ENCODE measurements around the gene THADA.

The THADA gene

DNA sequence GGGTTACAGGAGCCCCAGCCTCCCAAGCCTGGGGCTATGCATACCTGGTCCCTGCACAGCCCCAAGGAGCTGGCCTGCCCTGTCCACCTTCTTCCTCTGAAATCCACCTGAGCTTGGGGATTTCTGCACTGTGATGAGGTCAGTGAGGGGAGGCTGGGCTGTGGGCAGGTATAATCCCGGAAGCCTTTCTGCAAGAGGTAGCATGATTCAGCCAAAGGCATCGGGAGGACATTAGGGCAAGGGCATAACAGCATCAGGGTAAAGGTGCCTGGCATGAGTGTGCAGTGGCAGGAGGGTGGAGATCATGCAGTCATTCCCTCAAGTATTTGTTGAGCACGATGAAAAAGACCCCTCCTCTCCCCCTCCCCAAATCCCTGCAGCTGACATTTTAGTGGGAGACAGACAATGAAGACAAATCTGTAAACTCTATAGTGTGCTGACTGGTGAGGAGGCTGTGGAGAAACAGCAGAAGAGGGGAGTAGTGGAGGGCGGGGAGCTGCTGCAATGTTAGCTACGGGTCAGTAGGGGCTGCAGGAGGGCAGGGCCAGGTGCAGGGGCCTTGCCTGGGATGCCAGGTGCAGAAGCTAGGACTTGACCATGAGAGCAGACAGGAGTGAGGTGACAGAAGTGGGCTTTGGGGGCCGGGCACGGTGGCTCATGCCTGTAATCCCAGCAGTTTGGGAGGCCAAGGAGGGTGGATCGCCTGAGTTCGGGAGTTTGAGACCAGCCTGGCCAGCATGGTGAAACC lies 388.1 kb downstream of the THADA start:
- no peak overlapping the region for H3K27ac ChIP-seq (ENCODE audit: low read depth, low read length)

DNA sequence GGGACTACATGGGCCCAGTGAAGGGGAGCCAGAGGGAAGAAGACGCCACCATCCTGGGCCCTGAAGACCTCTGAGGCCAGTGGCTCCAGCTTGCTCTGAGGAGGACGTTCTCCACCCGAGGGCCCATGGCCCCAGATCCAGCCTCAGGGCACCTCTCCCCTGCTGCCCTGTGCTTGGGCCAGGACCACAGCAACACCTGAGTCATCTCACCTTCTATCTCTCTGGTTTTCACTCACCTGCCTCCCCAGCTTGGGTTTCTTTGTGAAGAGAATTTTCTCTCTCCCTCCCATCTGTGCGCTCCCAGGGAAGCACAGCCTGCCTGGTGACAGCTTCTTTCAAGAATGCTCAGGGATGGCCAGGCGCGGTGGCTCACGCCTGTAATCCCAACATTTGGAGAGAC lies 389.2 kb downstream of the THADA start:
- Histone ChIP-seq H3K4me3 (ENCODE audit: insufficient read depth, low read length, poor library complexity, severe bottlenecking) (no peak overlapping the region), H3K9me2 (replicated peaks; ENCODE audit: insufficient read depth, low read length) (no peaks in the 10 kb centered on the region), H3F3A (ENCODE audit: insufficient read depth) (no peaks in the 10 kb centered on the region), H3K4me2 (ENCODE audit: low read depth, low read length, poor library complexity, severe bottlenecking) (no peak overlapping the region), H3K9ac (ENCODE audit: low read length) (no peak overlapping the region), H3K79me2 (ENCODE audit: insufficient read depth, low read length) (no peaks in the 10 kb centered on the region), H3K27me3 (ENCODE audit: low read length) (no peaks in the 10 kb centered on the region), H4K20me1 (ENCODE audit: low read depth, low read length) (no peaks in the 10 kb centered on the region), H2AFZ (ENCODE audit: low read depth, low read length, severe bottlenecking) (no peak overlapping the region), H3K9me3 (ENCODE audit: insufficient read depth, low read length) (no peaks in the 10 kb centered on the region), H3K27ac (ENCODE audit: low read depth, low read length) (no peak overlapping the region), H3K36me3 (ENCODE audit: low read length) (no peaks in the 10 kb centered on the region)
- no peak for TF ChIP-seq EZH2phosphoT487 (conservative IDR thresholded peaks at IDR 0.05; ENCODE audit: low read length)
- TF ChIP-seq, protein P1, sequence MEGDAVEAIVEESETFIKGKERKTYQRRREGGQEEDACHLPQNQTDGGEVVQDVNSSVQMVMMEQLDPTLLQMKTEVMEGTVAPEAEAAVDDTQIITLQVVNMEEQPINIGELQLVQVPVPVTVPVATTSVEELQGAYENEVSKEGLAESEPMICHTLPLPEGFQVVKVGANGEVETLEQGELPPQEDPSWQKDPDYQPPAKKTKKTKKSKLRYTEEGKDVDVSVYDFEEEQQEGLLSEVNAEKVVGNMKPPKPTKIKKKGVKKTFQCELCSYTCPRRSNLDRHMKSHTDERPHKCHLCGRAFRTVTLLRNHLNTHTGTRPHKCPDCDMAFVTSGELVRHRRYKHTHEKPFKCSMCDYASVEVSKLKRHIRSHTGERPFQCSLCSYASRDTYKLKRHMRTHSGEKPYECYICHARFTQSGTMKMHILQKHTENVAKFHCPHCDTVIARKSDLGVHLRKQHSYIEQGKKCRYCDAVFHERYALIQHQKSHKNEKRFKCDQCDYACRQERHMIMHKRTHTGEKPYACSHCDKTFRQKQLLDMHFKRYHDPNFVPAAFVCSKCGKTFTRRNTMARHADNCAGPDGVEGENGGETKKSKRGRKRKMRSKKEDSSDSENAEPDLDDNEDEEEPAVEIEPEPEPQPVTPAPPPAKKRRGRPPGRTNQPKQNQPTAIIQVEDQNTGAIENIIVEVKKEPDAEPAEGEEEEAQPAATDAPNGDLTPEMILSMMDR (IDR thresholded peaks at IDR 0.05; ENCODE audit: insufficient read depth, low read length, poor library complexity, severe bottlenecking) = no peak

More for the DNA sequence above, 388.1 kb downstream of the THADA start:
- Histone ChIP-seq H3K9ac (ENCODE audit: low read length) (no peak overlapping the region), H2AFZ (ENCODE audit: low read depth, low read length, severe bottlenecking) (no peak overlapping the region), H3F3A (ENCODE audit: insufficient read depth) (no peaks in the 10 kb centered on the region), H3K27me3 (ENCODE audit: low read length) (no peaks in the 10 kb centered on the region), H3K9me3 (ENCODE audit: insufficient read depth, low read length) (no peaks in the 10 kb centered on the region), H3K79me2 (ENCODE audit: insufficient read depth, low read length) (no peaks in the 10 kb centered on the region), H3K4me2 (ENCODE audit: low read depth, low read length, poor library complexity, severe bottlenecking) (no peak overlapping the region), H3K9me2 (replicated peaks; ENCODE audit: insufficient read depth, low read length) (no peaks in the 10 kb centered on the region), H3K36me3 (ENCODE audit: low read length) (no peaks in the 10 kb centered on the region), H4K20me1 (ENCODE audit: low read depth, low read length) (no peaks in the 10 kb centered on the region), H3K4me3 (ENCODE audit: insufficient read depth, low read length, poor library complexity, severe bottlenecking) (no peak overlapping the region)
- no peak for TF ChIP-seq EZH2phosphoT487 (conservative IDR thresholded peaks at IDR 0.05; ENCODE audit: low read length)
- TF ChIP-seq, protein P1 (IDR thresholded peaks at IDR 0.05; ENCODE audit: insufficient read depth, low read length, poor library complexity, severe bottlenecking) = no peak

DNA sequence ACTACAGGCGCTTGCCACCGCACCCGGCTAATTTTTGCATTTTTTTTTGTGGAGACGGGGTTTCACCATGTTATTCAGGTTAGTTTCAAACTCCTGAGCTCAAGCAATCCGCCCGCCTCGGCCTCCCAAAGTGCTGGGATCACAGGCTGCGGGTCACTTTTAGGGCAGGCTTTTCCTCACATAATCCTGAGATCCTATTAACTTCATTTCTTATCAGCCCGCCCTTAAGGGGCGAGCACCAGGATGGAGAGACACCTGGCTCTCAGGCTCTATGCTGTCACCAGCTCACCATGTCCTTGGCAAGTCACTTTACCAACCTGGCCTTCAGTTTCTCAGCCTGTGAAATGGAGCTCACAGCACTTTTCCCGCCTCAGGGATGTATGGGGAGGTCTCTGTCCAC lies 392.5 kb downstream of the THADA start:
- Histone ChIP-seq H3K9me3 (ENCODE audit: insufficient read depth, low read length) (no peaks in the 10 kb centered on the region), H3K4me2 (ENCODE audit: low read depth, low read length, poor library complexity, severe bottlenecking) (no peak overlapping the region), H3K9ac (ENCODE audit: low read length) (no peak overlapping the region), H3K79me2 (ENCODE audit: insufficient read depth, low read length) (no peaks in the 10 kb centered on the region), H3K27ac (ENCODE audit: low read depth, low read length) (no peak overlapping the region), H2AFZ (ENCODE audit: low read depth, low read length, severe bottlenecking) (no peak overlapping the region), H3F3A (ENCODE audit: insufficient read depth) (no peaks in the 10 kb centered on the region), H3K9me2 (replicated peaks; ENCODE audit: insufficient read depth, low read length) (no peaks in the 10 kb centered on the region), H3K36me3 (ENCODE audit: low read length) (no peaks in the 10 kb centered on the region), H3K27me3 (ENCODE audit: low read length) (no peaks in the 10 kb centered on the region), H3K4me3 (ENCODE audit: insufficient read depth, low read length, poor library complexity, severe bottlenecking) (no peak overlapping the region), H4K20me1 (ENCODE audit: low read depth, low read length) (no peaks in the 10 kb centered on the region)
- TF ChIP-seq EZH2phosphoT487 (conservative IDR thresholded peaks at IDR 0.05; ENCODE audit: low read length) = no peak

DNA sequence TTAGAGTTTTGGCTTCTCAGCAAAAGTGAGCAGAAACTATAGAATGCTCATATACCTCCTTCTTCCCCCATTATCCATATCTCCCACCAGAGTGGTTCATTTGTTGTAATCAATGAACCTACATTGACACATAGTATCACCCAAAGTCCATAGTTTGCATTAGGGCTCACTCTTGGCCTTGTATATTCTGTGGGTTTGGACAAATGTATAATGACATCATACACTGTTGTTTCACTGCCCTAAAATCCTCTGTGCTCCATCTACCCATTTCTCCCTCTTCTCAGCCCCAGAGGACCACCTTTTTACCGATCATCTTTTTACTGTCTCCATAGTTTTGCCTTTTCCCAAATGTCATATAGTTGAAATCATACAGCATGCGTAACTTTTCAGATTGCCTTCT lies 393.5 kb downstream of the THADA start:
- no peaks in the 10 kb centered on the region for H4K20me1 ChIP-seq (ENCODE audit: low read depth, low read length)
- H3K9ac ChIP-seq (ENCODE audit: low read length) = no peak overlapping the region
- H3K79me2 ChIP-seq (ENCODE audit: insufficient read depth, low read length) = no peaks in the 10 kb centered on the region
- H3F3A ChIP-seq (ENCODE audit: insufficient read depth) = no peaks in the 10 kb centered on the region
- H2AFZ ChIP-seq (ENCODE audit: low read depth, low read length, severe bottlenecking) = no peak overlapping the region
- H3K4me2 ChIP-seq (ENCODE audit: low read depth, low read length, poor library complexity, severe bottlenecking) = no peak overlapping the region
- no peaks in the 10 kb centered on the region for H3K36me3 ChIP-seq (ENCODE audit: low read length)
- H3K9me3 ChIP-seq (ENCODE audit: insufficient read depth, low read length) = no peaks in the 10 kb centered on the region
- no peak overlapping the region for H3K4me3 ChIP-seq (ENCODE audit: insufficient read depth, low read length, poor library complexity, severe bottlenecking)
- no peak overlapping the region for H3K27ac ChIP-seq (ENCODE audit: low read depth, low read length)
- TF ChIP-seq, protein P1 (IDR thresholded peaks at IDR 0.05; ENCODE audit: insufficient read depth, low read length, poor library complexity, severe bottlenecking) = no peak
- no peak for TF ChIP-seq EZH2phosphoT487 (conservative IDR thresholded peaks at IDR 0.05; ENCODE audit: low read length)
- no peaks in the 10 kb centered on the region for H3K9me2 ChIP-seq (replicated peaks; ENCODE audit: insufficient read depth, low read length)
- no peaks in the 10 kb centered on the region for H3K27me3 ChIP-seq (ENCODE audit: low read length)
